HCT116 (cell line): ENCODE measurements around the gene ASB10. TPM values are rescaled to one million over a fixed set of nuclear protein-coding genes. Genes with fewer than 3 reads are reported as not detected.

ENCODE experiments used
- ATAC-seq: fragments of 200-7000 bp; cut with Tn5 transposase; 2 replicates; pipeline ENCODE4 v1.9.1; 2020; ENCODE audit warnings: mild to moderate bottlenecking, moderate library complexity
- BruUV-seq: library from RNA; stranded (reverse); fragments of 400-500 nt; replicated peaks from 2 replicates; lab custom pipeline; 2021; lab: Mats Ljungman, UMichigan
- CTCF ChIA-PET: fragments of 300-600 bp; sonication (Branson Sonifier 250); formaldehyde crosslinking; loops from one replicate; lab custom pipeline; 2021; ENCODE audit warnings: antibody characterized with exemption; lab: Charles Lee
- POLR2A ChIA-PET: fragments of 300-600, 350-600 bp; sonication (Branson Sonifier 250); formaldehyde crosslinking; loops from one replicate; lab custom pipeline; 2021; ENCODE audit warnings: antibody characterized with exemption; lab: Charles Lee
- RAD21 ChIA-PET, 2 experiments: fragments of 300-600 bp; sonication (Branson Sonifier 250); formaldehyde crosslinking; loops; one replicate each; lab custom pipeline; 2023; ENCODE audit warnings: low total read pairs in 2 of 2; ENCODE audit not compliant: uncharacterized antibody in 2 of 2, unreplicated experiment in 2 of 2, low non-redundant PET in 1 of 2; lab: Charles Lee
- DNase-seq: peaks from one replicate; pipeline ENCODE4 v3.0.0-alpha.2; 2010; ENCODE audit warnings: low read depth, low spot score
- H2AFZ ChIP-seq: fragments of 200-600 bp; shearing (Covaris generic), sonication (generic); 2 replicates; pipeline ENCODE4 v1.6.1; 2017; ENCODE audit warnings: low read depth, mixed run types, mixed read lengths, antibody characterized with exemption, low read length; ENCODE audit not compliant: poor library complexity, severe bottlenecking
- H3K27ac ChIP-seq: 2 replicates; pipeline ENCODE4 v1.5.1; 2012; ENCODE audit warnings: low read depth, low read length
- H3K27me3 ChIP-seq: fragments of 200-600 bp; sonication (generic); 2 replicates; pipeline ENCODE4 v1.6.1; 2016; ENCODE audit warnings: mixed run types, low read length, mixed read lengths; ENCODE audit not compliant: insufficient read depth
- H3K36me3 ChIP-seq, 2 experiments: fragments of 200-500 bp in 1 of 2; fragments of 200-600 bp in 1 of 2; sonication (Bioruptor generic) in 1 of 2; sonication (generic) in 1 of 2; 2 replicates each; pipeline versions ENCODE4 v1.5.1 to v1.6.1; 2014 to 2016; ENCODE audit warnings: low read length in 2 of 2, inconsistent platforms in 1 of 2, mixed read lengths in 1 of 2, mixed run types in 1 of 2; ENCODE audit not compliant: insufficient read depth in 2 of 2, control insufficient read depth in 1 of 2
- H3K4me1 ChIP-seq, 2 experiments: fragments of 200-600 bp in 1 of 2; sonication (generic) in 1 of 2; 2 replicates each; pipeline versions ENCODE4 v1.5.1 to v1.6.1; 2012 to 2017; ENCODE audit warnings: low read length in 2 of 2, inconsistent platforms in 1 of 2, mild to moderate bottlenecking in 1 of 2, mixed read lengths in 1 of 2, mixed run types in 1 of 2, moderate library complexity in 1 of 2; ENCODE audit not compliant: insufficient read depth in 2 of 2, control insufficient read depth in 1 of 2
- H3K4me2 ChIP-seq: fragments of 200-600 bp; sonication (generic); 2 replicates; pipeline ENCODE4 v1.6.1; 2017; ENCODE audit warnings: mixed run types, low read length, mixed read lengths
- H3K4me3 ChIP-seq, 2 experiments: fragments of 200-600 bp in 1 of 2; sonication (generic) in 1 of 2; replicated peaks in 1 of 2; 2 replicates each; pipeline ENCODE4 v1.5.1; 2011 to 2016; ENCODE audit warnings: low read length in 2 of 2, control low read depth in 1 of 2, low read depth in 1 of 2, mild to moderate bottlenecking in 1 of 2, mixed read lengths in 1 of 2, mixed run types in 1 of 2
- H3K79me2 ChIP-seq: fragments of 200-600 bp; sonication (generic); 2 replicates; pipeline ENCODE4 v1.6.1; 2017; ENCODE audit warnings: mild to moderate bottlenecking, mixed run types, low read length, moderate library complexity, mixed read lengths; ENCODE audit not compliant: insufficient read depth
- H3K9ac ChIP-seq: fragments of 200-600 bp; sonication (generic); 2 replicates; pipeline ENCODE4 v1.6.1; 2016; ENCODE audit warnings: low read length, mixed read lengths
- H3K9me2 ChIP-seq: fragments of 200-600 bp; sonication (generic), shearing (Covaris generic); 2 replicates; pipeline ENCODE4 v1.6.1; 2017; ENCODE audit warnings: mixed run types, mild to moderate bottlenecking, moderate library complexity; ENCODE audit not compliant: insufficient read depth
- H3K9me3 ChIP-seq, 2 experiments: fragments of 200-500 bp in 1 of 2; fragments of 200-600 bp in 1 of 2; sonication (Bioruptor generic) in 1 of 2; sonication (generic) in 1 of 2; 2 replicates each; pipeline ENCODE4 v1.6.1; 2014 to 2017; ENCODE audit warnings: low read length in 2 of 2, mixed read lengths in 2 of 2, inconsistent platforms in 1 of 2, low read depth in 1 of 2, mild to moderate bottlenecking in 1 of 2, mixed run types in 1 of 2, moderate library complexity in 1 of 2; ENCODE audit not compliant: control insufficient read depth in 1 of 2, insufficient read depth in 1 of 2
- H4K20me1 ChIP-seq: fragments of 200-600 bp; sonication (generic), shearing (Covaris generic); 2 replicates; pipeline ENCODE4 v1.6.1; 2017; ENCODE audit warnings: mixed run types, mild to moderate bottlenecking, moderate library complexity; ENCODE audit not compliant: insufficient read depth
- JUND ChIP-seq: IDR thresholded peaks from 2 replicates; pipeline ENCODE4 v1.6.1; 2012
- POLR2AphosphoS5 ChIP-seq: IDR thresholded peaks from 2 replicates; pipeline ENCODE4 v1.6.1; 2011; ENCODE audit warnings: mild to moderate bottlenecking, low read depth, low read length, moderate library complexity
- SP1 ChIP-seq: IDR thresholded peaks from 2 replicates; pipeline ENCODE4 v1.6.1; 2012; ENCODE audit warnings: low read depth
- SRF ChIP-seq: IDR thresholded peaks from 2 replicates; pipeline ENCODE4 v1.6.1; 2012; ENCODE audit warnings: low read depth
- YY1 ChIP-seq: IDR thresholded peaks from 2 replicates; pipeline ENCODE4 v1.6.1; 2011; ENCODE audit warnings: low read length, low read depth, moderate library complexity, mild to moderate bottlenecking; ENCODE audit not compliant: insufficient replicate concordance; ENCODE audit errors: extremely low read depth
- ZFX ChIP-seq: fragments of 450-650 bp; IDR thresholded peaks from 2 replicates; pipeline ENCODE4 v1.6.1; 2017
- intact Hi-C: fragments of 100-400 bp; cut with micrococcal nuclease; formaldehyde crosslinking; loops from 2 replicates; pipeline ENCODE4 v1.10.0; 2022
- total RNA-seq: library from RNA; stranded (reverse); gene quantifications from one replicate; pipeline ENCODE4 v1.2.1, GENCODE V29; 2021; ENCODE audit not compliant: unreplicated experiment

Gene ASB10
- total RNA-seq, 1 experiment from 2014 or later: not detected

GRCh38 chr7:151232917-151233701 lies 46.1 kb upstream of the ASB10 start:
- H3K9me2 ChIP-seq: no peaks in the 10 kb centered on the region
- intact Hi-C loops: no loop called here
- H4K20me1 ChIP-seq: no peaks in the 10 kb centered on the region
- H3K36me3 ChIP-seq: peaks cover 9 to 10% of the 10 kb centered on the region in 2 experiments
- ChIA-PET CTCF (interaction anchor here (1.3 kb wide), 2 partner anchors 11 kb away, joined by 6 to 9 read pairs; no protein-coding TSS in a partner anchor), POLR2A (no interaction called here), RAD21 (no interaction called here)
- no peak for DNase-seq
- BruUV-seq: no TSS peak
- ATAC-seq: peak; percentile 52
- peaks cover 33% of the 10 kb centered on the region for H3K79me2 ChIP-seq
- H3K27me3 ChIP-seq: no peaks in the 10 kb centered on the region
- no peaks in the 10 kb centered on the region for H3K9me3 ChIP-seq
- H3K27ac ChIP-seq: peak overlapping the region; percentile 72
- H3K4me1 ChIP-seq: peaks cover 11 to 24% of the 10 kb centered on the region in 2 experiments
- peak overlapping the region; percentile 87 for H3K4me2 ChIP-seq
- H2AFZ ChIP-seq: no peak overlapping the region
- H3K9ac ChIP-seq: peak overlapping the region; percentile 80
- TF ChIP-seq SRF: no peak
- TF ChIP-seq SP1: no peak
- TF ChIP-seq YY1: peak; percentile 46
- peak overlapping the region; percentile 59 to 93 for H3K4me3 ChIP-seq

GRCh38 chr7:151232091-151232916 lies 45.3 kb upstream of the ASB10 start, which contains the start of gene CHPF2:
Gene CHPF2 (plus strand): TSS chr7:151232483. CDS start chr7:151234012, 1,529 bp downstream.
- ChIA-PET RAD21 (no interaction called here), CTCF (interaction anchor here (1.3 kb wide), 1 partner anchor 12 kb away, joined by 9 read pairs; no protein-coding TSS in a partner anchor)
- H3K9me2 ChIP-seq: no peaks in the 10 kb centered on the region
- H3K9me3 ChIP-seq: no peaks in the 10 kb centered on the region
- H3K27me3 ChIP-seq: no peaks in the 10 kb centered on the region
- peak within 1 kb of the TSS; percentile 87 for H3K4me2 ChIP-seq
- BruUV-seq: no TSS peak
- peak within 1 kb of the TSS; percentile 80 for H3K9ac ChIP-seq
- DNase-seq (peak; percentile 63), ATAC-seq (peak; percentile 94)
- intact Hi-C loops: no loop called here
- TF ChIP-seq ZFX: peak; percentile 86; the same call in 1 of the 2 replicates
- peak; percentile 56 for TF ChIP-seq YY1
- TF ChIP-seq POLR2AphosphoS5: peak; percentile 95
- TF ChIP-seq JUND: no peak
- TF ChIP-seq, all 23 proteins: peak for 3
- POLR2A ChIA-PET: no interaction called here
- peaks cover 33% of the 10 kb centered on the region for H3K79me2 ChIP-seq
- H3K4me1 ChIP-seq: peaks cover 13 to 29% of the 10 kb centered on the region in 2 experiments
- H3K36me3 ChIP-seq: peaks cover 7 to 9% of the 10 kb centered on the region in 2 experiments
- no peaks in the 10 kb centered on the region for H4K20me1 ChIP-seq
- H3K4me3 ChIP-seq: peak within 1 kb of the TSS; percentile 59 to 93
- peak within 1 kb of the TSS; percentile 72 for H3K27ac ChIP-seq
- no peak within 1 kb of the TSS for H2AFZ ChIP-seq
